NT2/D1 (cell line): ENCODE results near the gene ACBD3.

Source experiments
- SUZ12 ChIP-seq: IDR thresholded peaks from 2 replicates; pipeline ENCODE4 v1.6.1; 2011; ENCODE audit not compliant: insufficient read length, insufficient read depth; ENCODE audit errors: extremely low read depth
- YY1 ChIP-seq: IDR thresholded peaks from 2 replicates; pipeline ENCODE4 v1.6.1; 2011; ENCODE audit not compliant: insufficient read length, insufficient read depth

GRCh38 chr1:226164154-226164553, 22.4 kb downstream of the ACBD3 start:
- TF ChIP-seq SUZ12 (no peak), YY1 (no peak)
